ENCODE results near the gene PRR20G.

The PRR20G gene

DNA sequence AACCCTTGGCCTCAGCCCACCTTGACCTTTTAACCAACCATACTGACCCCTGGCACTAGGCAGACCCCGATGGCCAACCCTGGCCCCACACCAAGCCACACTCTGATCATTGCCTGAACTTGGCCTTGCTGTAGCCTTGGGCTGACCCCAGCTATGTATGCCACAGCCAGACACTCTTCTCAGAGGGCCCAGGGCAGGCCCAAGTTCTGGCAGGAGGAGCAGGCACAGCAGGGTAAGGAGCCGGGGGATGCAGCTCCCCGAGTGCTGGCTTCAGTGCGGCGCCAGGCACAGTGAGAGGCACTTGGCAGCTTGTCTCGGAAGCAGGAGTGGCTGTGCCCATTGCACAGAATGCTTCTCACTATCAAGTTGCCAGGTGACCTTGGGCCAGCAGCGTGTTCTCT is 22.3 kb downstream of the PRR20G start:
- no peak for ATAC-seq
- TF ChIP-seq ISL1 (CRISPR knock-in tag; IDR thresholded peaks at IDR 0.05), result no peak
- TF ChIP-seq TCF4 (CRISPR knock-in tag; IDR thresholded peaks at IDR 0.05; ENCODE audit: borderline replicate concordance), result no peak
- TF ChIP-seq, protein P1, sequence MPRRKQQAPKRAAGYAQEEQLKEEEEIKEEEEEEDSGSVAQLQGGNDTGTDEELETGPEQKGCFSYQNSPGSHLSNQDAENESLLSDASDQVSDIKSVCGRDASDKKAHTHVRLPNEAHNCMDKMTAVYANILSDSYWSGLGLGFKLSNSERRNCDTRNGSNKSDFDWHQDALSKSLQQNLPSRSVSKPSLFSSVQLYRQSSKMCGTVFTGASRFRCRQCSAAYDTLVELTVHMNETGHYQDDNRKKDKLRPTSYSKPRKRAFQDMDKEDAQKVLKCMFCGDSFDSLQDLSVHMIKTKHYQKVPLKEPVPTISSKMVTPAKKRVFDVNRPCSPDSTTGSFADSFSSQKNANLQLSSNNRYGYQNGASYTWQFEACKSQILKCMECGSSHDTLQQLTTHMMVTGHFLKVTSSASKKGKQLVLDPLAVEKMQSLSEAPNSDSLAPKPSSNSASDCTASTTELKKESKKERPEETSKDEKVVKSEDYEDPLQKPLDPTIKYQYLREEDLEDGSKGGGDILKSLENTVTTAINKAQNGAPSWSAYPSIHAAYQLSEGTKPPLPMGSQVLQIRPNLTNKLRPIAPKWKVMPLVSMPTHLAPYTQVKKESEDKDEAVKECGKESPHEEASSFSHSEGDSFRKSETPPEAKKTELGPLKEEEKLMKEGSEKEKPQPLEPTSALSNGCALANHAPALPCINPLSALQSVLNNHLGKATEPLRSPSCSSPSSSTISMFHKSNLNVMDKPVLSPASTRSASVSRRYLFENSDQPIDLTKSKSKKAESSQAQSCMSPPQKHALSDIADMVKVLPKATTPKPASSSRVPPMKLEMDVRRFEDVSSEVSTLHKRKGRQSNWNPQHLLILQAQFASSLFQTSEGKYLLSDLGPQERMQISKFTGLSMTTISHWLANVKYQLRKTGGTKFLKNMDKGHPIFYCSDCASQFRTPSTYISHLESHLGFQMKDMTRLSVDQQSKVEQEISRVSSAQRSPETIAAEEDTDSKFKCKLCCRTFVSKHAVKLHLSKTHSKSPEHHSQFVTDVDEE (CRISPR knock-in tag; IDR thresholded peaks at IDR 0.05), result no peak
- no peak for TF ChIP-seq RARB (CRISPR knock-in tag; IDR thresholded peaks at IDR 0.05)
- no peak for TF ChIP-seq SNAI2 (CRISPR knock-in tag; IDR thresholded peaks at IDR 0.05)
- TF ChIP-seq ARNTL (CRISPR knock-in tag; IDR thresholded peaks at IDR 0.05; ENCODE audit: borderline replicate concordance, low read depth), result no peak
- TF ChIP-seq, protein P2, sequence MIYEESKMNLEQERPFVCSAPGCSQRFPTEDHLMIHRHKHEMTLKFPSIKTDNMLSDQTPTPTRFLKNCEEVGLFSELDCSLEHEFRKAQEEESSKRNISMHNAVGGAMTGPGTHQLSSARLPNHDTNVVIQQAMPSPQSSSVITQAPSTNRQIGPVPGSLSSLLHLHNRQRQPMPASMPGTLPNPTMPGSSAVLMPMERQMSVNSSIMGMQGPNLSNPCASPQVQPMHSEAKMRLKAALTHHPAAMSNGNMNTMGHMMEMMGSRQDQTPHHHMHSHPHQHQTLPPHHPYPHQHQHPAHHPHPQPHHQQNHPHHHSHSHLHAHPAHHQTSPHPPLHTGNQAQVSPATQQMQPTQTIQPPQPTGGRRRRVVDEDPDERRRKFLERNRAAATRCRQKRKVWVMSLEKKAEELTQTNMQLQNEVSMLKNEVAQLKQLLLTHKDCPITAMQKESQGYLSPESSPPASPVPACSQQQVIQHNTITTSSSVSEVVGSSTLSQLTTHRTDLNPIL (CRISPR knock-in tag; IDR thresholded peaks at IDR 0.05; ENCODE audit: low read depth), result no peak
- no peak for TF ChIP-seq ZNF70 (CRISPR knock-in tag; IDR thresholded peaks at IDR 0.05)
- TF ChIP-seq, protein P3, sequence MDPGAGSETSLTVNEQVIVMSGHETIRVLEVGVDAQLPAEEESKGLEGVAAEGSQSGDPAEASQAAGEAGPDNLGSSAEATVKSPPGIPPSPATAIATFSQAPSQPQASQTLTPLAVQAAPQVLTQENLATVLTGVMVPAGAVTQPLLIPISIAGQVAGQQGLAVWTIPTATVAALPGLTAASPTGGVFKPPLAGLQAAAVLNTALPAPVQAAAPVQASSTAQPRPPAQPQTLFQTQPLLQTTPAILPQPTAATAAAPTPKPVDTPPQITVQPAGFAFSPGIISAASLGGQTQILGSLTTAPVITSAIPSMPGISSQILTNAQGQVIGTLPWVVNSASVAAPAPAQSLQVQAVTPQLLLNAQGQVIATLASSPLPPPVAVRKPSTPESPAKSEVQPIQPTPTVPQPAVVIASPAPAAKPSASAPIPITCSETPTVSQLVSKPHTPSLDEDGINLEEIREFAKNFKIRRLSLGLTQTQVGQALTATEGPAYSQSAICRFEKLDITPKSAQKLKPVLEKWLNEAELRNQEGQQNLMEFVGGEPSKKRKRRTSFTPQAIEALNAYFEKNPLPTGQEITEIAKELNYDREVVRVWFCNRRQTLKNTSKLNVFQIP (CRISPR knock-in tag; IDR thresholded peaks at IDR 0.05; ENCODE audit: borderline replicate concordance, low read depth), result no peak
- no peak for TF ChIP-seq ESRRG (CRISPR knock-in tag; IDR thresholded peaks at IDR 0.05)
- TF ChIP-seq BACH2 (CRISPR knock-in tag; IDR thresholded peaks at IDR 0.05; ENCODE audit: borderline replicate concordance), result no peak
- TF ChIP-seq ZFP3 (CRISPR knock-in tag; IDR thresholded peaks at IDR 0.05), result no peak
- no peak for TF ChIP-seq GLIS3 (CRISPR knock-in tag; IDR thresholded peaks at IDR 0.05)
- TF ChIP-seq ZNF8 (CRISPR knock-in tag; IDR thresholded peaks at IDR 0.05), result no peak
- TF ChIP-seq PPARA (CRISPR knock-in tag; IDR thresholded peaks at IDR 0.05; ENCODE audit: borderline replicate concordance), result no peak

DNA sequence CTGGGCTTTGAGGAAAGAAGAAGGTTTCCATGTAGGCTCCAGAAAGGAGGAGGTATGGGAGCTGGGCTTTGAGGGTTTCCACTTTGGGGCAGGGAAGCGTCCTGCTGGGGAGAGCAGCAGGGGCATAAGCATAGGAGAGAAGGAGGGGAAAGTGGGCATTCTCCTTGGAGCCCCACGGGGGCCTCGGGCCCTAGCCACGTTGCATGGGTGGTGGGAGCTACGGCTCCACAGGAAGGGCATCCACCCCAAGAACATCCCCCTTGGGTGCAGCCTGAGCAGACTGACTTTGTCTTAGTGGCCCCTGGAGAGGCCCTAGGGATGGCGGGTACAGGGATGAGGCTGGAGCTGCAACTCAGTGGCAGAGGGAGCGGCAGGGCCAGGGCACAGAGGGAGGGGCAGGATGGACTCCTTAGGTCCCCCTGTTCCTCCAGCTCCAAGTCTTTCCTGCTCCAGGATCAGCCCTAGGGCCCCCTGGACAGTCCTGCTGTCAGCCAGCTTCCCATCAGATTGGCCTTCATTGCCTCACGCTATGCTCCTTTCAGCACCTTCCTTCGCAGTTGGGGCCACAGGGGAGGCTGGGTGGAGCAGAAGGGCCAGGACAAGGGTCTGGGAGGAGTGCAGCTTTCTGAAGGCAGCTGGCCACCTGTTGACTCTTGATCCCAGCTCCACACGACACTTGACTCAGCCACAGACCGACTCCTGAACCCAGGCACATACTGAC is 22.9 kb downstream of the PRR20G start:
- ATAC-seq, result no peak
- TF ChIP-seq ZFP30 (CRISPR knock-in tag; IDR thresholded peaks at IDR 0.05) (no peak), TOX (CRISPR knock-in tag; IDR thresholded peaks at IDR 0.05; ENCODE audit: borderline replicate concordance) (no peak), ESRRG (CRISPR knock-in tag; IDR thresholded peaks at IDR 0.05) (no peak), GLIS3 (CRISPR knock-in tag; IDR thresholded peaks at IDR 0.05) (no peak), TCF4 (CRISPR knock-in tag; IDR thresholded peaks at IDR 0.05; ENCODE audit: borderline replicate concordance) (no peak), OSR1 (CRISPR knock-in tag; IDR thresholded peaks at IDR 0.05) (no peak)
- TF ChIP-seq, protein P4, sequence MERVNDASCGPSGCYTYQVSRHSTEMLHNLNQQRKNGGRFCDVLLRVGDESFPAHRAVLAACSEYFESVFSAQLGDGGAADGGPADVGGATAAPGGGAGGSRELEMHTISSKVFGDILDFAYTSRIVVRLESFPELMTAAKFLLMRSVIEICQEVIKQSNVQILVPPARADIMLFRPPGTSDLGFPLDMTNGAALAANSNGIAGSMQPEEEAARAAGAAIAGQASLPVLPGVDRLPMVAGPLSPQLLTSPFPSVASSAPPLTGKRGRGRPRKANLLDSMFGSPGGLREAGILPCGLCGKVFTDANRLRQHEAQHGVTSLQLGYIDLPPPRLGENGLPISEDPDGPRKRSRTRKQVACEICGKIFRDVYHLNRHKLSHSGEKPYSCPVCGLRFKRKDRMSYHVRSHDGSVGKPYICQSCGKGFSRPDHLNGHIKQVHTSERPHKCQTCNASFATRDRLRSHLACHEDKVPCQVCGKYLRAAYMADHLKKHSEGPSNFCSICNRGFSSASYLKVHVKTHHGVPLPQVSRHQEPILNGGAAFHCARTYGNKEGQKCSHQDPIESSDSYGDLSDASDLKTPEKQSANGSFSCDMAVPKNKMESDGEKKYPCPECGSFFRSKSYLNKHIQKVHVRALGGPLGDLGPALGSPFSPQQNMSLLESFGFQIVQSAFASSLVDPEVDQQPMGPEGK (CRISPR knock-in tag; IDR thresholded peaks at IDR 0.05; ENCODE audit: borderline replicate concordance), result no peak
- TF ChIP-seq, protein P3 (CRISPR knock-in tag; IDR thresholded peaks at IDR 0.05; ENCODE audit: borderline replicate concordance, low read depth), result no peak
- TF ChIP-seq, protein P1 (CRISPR knock-in tag; IDR thresholded peaks at IDR 0.05), result no peak

Measured in SK-N-SH treated with all-trans-retinoic acid at 6 μM for 48 hours (cell line).